HG03097 (cell line): ENCODE results near the gene BCAS4.
"Not testable (repeated sequence)": the region's sequence is repeated elsewhere in the genome, so short reads cannot be mapped to it uniquely, and the experiment has no call there.

Experiments
- ATAC-seq: cut with Tn5 transposase; IDR thresholded peaks from one replicate; pipeline ENCODE4 v1.9.1; 2021; ENCODE audit not compliant: unreplicated experiment, low FRiP score

Gene BCAS4

DNA sequence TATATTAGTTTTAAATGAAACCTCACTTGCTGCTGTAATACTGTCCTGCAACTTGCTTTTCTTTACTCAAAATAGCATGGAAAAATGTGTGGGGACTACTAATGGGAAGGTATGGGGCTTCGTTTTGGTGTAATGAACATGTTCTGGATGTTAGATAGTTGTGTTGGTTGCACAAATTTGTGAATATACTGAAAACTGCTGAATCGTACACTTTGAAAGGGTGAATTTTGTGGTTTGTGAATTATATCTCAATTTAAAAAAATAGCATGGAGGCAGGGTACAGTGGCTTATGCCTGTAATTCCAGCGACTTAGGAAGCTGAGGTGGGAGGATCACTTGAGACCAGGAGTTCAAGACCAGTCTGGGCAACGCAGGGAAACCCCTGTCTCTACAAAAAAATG lies 2.3 kb downstream of the BCAS4 start:
- ATAC-seq: no peak

DNA sequence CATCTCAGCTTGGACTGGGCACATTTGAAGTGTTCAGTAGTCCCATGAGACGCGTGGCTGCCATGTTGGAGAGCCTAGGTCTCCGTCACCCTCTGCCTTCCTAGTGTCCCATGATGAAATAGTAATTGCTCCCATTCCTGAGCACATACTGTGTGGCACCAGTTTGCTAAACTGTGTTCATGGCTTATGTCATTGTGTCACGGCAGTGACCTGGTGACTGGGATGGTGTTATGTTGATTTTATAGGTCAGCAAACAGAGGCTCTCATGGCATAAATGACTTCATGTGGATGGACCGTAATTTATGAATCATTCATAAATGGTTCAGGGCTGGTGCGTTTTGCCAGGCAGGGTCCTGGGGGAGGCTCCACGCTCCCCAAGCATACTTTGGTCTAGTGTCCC lies 3.8 kb downstream of the BCAS4 start:
- ATAC-seq: no peak

DNA sequence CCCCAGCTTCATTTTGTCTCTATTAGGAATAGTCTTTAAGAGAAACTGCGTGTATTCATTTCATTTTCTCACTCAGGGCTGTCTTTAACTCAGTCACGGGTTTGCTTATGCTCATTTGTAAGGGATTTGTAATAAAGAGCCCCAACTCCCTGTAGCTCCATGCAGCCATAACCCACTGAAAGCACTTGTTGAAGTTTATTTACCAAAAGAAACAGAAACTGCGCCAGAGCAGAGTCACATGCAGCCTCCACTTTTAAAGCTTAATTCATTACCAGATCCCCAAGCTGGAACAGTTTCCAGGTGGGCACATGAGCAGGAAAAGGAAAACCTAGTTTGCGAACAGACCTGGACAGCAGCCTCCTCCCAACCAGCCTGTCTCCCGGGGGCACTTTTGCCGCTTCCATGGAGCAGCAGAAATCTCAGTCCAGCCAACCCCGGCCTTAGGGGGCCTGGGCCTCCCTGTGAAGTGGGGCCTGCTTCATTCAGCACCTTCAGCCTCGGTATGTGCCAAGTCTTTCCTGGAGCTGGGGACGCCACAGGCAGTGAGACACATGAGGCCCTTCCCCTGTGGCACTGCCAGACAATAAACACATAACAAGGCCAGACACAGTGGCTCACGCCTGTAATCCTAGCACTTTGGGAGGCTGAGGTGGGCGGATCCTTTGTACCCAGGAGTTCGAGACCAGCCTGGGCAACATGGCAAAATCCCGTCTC lies 4.5 kb downstream of the BCAS4 start:
- ATAC-seq: no peak

DNA sequence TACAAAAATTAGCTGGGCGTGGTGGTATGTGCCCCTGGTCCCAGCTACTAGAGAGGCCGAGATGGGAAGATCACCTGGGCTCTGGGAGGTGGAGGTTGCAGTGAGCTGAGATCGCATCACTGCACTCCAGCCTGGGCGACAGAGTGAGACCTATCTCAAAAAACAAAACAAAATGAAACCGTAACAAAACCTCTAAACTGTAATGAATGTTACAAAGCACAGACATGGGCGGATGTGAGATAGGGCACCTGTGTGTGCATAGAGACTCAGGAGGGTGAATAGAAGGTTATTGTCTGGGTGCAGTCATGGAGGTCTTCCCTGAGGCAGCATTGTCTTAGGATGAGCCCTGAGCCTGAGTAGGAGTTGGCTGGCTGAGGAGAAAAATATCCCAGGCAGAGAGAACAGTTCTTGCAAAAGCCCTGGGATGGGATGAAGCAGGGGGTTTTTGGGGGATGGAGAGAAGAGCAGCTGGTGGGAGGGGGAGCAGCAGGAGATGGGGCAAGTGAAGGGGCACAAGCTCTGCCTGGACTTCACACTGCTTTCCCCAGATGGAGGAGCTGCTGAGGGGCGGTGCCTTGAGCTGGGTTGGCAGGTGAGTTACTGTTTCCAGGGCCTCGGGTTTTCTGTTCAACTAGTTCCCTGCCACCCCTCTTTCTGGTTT lies 5.2 kb downstream of the BCAS4 start:
- no peak for ATAC-seq

DNA sequence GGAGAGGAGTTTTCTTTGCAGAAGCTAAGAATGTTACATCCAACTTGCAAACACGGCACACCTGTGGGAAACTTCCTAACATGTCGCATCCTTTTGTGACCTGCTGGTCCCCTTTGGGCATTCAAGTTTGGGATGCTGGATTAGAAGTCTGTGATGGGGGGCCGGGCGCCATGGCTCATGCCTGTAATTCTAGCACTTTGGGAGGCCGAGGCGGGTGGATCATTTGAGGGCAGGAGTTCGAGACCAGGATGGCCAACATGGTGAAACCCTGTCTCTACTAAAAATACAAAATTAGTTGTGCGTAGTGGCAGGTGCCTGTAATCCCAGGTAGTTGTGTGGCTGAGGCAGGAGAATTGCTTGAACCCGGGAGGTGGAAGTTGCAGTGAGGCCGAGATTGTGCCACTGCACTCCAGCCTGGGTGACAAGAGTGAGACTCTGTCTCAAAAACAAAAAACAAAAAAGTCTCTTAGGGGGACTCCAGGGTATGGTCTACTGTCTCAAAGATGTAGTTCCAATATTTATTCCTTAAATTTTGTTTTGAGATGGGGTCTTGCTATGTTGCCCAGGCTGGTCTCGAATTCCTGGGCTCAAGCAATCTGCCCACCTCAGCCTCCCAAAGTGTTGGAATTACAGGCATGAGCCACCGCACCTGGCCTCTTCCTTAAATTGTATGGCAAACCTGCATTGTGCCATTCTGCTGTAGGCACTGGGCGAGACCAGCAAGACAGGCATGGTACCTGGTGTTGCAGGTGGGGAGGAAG lies 6.3 kb downstream of the BCAS4 start:
- not testable (repeated sequence) for ATAC-seq

DNA sequence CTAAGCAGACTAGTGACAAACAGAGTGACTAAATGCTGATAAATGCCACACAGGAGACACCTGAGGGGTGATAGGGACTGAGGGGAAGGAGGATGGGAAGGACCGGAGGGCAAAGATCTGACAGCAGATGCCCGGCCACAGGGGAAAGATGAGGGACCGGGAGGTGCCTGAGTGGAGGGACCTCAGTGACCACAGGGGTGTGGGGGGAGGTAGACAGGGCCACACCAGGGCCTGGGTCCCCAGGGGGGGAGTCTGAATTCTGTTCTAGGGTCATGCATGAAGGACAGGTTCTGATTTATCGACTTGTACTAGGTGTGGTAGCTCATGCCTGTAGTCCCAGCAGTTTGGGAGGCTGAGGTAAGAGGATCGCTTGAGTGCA lies 6.9 kb downstream of the BCAS4 start:
- no peak for ATAC-seq

DNA sequence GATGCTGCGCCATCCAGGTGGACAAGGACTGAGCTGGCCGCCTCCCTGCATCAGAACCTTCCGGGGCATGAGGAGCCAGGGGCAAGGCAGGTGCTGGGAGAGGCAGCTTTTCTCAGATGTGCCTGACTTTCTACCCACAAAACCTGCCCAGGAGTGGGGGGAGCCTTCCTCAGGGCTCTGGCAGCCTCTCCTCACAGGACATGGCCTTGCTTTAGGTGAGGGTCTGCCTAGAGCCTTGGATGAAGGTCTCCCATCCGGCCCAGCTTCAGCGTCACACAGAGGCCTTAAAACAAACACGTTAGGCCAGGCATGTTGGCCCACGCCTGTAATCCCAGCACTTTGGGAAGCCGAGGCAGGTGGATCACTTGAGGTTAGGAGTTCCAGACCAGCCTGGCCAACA lies 7.4 kb downstream of the BCAS4 start:
- no peak for ATAC-seq

DNA sequence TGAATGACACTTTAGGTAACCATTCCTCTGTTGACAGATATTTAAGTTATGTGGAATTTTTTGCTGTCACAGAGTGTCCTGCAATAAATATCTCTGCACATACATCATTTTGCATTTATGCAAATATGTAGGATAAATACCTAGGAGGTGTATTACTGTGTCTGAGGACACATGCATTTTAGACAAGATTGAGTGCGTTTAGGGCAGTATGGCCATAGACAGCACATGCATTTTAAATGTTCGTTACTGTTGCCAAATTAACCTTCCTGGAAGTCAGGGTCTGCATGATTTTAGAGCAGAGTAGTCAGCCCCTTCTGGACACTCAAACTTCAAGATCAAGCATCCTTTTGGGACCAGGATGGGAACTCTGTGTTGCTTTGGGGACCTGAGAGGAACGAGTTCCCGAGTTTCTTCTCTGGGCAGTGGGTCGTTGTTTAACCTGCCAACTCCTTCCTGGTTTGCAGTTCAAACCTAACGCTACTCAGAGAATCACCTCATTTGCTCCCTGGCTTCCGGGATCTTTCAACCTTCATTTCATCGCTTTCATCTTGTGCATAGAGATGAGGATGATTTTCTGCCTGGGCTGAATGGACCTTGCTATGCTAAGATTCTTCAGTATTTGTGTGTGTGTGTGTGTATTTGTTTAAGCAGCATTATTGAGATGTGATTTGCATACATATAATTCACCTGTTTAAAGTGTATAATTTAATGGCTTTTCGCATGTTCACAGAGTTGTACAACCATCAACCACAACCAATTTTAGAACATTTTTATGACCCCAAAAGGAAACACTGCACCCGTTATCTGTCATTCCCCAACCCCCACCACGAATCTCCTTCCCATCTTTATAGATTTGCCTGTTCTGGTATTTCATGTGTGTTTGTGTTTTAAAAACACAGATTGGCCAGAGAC lies 9.8 kb downstream of the BCAS4 start:
- ATAC-seq: peak; percentile 35

DNA sequence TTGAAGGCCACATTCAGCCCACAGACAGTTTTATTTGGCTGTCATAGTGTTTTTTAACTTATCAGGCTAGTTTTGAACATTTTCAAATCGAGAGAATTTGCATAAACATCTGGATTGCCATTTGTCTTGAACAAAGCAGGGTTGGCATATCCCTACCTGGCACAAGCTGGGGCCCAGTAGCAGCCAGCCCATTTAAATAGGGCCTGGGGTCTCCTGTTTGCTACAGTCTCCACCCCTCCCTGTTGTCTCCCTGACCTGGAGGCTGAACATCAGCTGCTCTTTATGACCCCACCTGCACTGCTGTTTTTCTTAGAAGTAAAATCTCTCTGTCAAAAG lies 10.5 kb downstream of the BCAS4 start:
- no peak for ATAC-seq

DNA sequence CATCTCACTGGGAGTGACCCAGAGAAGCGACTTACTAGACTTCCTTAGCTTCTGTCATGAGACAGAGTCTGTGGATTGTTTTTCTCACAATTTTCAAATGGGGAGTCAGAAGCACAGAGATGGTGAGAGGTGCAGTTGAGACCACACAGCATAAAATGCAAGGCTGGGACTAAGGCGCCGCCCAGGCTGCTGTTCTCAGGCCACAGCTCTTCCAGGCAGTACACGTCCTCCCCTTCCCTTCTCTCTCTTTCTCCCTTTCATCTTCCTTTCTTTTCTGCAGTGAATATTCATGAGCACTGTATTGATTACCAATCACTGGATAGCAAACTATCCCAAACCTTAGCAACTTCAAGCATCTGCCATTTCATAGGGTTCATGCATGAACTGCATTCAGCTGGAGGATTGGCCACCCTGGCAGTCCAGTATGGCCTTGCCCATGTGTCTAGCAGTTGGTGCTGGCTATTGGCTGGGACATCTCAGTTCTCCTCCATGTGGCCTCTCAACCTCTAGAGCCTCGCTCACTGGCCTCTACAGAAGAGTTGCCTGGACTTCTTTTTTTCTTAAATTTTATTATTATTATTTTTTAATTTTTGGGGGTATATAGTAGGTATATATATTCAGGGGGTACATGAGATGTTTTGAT lies 11.4 kb downstream of the BCAS4 start:
- no peak for ATAC-seq

DNA sequence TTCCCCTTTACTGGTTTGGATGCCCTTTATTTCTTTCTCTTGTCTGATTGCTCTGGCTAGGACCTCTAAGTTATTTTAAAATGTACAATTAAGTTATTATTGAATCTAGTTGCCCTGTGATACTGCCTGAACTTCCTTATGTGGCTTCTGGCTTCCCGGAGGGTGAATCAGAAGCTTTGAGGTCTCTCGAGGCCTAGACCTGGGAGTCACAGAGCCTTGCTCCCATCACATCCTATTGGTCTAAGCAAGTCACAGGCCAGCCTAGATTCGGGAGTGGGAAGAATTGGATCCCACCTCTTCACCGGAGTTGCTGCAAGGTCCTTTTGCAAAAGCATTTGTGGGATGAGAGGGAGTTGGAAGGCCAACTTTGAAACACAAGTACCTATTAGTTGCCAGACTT lies 15.2 kb downstream of the BCAS4 start:
- no peak for ATAC-seq

DNA sequence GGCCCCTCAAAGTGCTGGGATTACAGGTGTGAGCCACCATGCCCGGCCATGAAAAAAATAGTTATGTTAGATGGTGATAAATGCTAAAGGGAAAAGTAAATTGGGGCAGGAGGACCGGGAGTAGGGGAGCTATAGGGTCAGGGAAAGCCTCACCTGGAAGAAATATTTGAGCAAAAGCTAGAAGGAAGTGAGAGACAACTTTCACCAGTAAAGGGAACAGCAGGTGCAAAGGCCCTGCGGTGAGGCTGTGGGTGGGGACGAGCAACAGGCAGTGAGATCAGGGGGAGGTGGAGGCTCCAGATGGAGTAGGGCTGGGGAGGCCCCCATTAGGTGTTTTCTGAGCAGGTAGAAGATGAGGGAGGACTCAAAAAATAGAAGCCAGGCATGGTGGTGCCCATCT lies 16.0 kb downstream of the BCAS4 start:
- no peak for ATAC-seq

DNA sequence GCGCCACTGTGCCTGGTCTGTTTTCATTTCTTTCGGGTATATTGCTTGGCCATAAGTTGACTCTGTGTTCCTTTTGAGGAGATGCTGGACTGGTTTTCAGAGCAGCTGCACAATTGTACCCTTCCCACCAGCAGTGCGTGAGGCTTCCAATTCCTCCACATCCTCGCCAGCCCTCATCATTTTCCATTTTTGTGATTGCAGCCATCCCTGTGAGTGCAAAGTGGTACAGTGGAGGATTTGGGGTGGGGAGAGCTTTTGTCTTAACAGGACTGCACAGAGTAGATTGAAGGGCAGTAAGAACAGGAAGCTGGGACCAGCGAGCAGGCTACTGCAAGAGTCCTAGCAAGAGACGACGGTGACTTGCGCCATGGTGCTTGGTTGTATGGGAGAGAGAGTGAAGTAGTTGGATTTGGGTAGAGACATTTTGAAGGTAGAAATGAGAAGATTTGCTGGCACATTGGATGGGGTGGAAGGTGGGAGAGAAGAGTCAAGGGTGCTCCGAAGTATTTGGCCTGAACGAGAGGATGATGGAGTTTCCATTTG lies 18.3 kb downstream of the BCAS4 start:
- no peak for ATAC-seq

DNA sequence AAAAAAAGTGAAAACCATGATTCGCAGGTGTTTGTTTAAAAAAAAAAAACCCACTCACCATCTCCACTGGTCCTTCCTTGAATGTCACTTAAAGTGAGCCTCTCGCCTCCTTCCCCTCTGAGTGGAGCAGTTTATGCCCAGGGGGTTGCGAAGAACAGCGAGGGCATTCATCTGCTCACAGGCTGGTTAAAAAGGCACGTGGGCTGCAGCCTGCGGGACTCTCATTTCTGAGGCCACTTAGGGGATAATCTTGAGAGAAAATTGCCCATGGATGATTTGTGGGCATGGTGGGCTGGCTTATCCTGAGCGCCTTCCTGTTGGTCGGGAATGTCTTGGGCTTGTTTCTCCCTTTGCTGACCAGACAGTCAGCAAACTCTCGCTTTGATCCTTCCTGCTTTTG lies 18.9 kb downstream of the BCAS4 start:
- ATAC-seq: no peak

DNA sequence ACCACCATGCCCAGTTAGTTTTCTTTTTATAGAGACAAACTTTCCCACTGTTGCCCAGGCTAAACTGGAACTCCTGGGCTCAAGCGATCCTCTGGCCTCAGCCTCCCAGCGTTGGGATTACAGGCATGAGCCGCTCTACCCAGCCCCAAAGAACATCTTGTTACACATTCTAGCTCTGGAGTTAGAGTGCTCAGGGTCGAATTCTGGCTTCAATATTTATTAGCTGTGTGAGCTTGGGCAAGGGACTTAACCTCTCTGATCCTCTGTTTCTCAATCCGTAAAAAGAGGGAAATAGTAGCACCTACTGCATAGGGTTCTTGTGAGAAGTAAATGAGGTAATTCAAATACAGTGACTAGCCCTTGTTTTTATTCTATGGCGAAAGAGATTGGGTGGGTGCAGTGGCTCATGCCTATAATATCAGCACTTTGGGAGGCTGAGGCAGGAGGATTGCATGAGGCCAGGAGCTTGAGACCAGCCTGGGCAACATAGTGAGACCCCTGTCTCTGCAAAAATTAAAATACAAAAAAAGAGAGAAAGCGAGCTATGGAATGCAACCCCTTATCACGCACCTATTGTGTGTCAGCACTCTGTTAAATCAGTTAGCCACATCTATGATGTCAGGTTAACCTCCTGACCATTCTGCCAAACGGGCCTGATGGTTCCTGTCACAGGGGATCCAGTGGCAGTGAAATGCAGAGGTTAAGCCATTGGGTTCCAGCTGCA lies 19.7 kb downstream of the BCAS4 start:
- no peak for ATAC-seq

DNA sequence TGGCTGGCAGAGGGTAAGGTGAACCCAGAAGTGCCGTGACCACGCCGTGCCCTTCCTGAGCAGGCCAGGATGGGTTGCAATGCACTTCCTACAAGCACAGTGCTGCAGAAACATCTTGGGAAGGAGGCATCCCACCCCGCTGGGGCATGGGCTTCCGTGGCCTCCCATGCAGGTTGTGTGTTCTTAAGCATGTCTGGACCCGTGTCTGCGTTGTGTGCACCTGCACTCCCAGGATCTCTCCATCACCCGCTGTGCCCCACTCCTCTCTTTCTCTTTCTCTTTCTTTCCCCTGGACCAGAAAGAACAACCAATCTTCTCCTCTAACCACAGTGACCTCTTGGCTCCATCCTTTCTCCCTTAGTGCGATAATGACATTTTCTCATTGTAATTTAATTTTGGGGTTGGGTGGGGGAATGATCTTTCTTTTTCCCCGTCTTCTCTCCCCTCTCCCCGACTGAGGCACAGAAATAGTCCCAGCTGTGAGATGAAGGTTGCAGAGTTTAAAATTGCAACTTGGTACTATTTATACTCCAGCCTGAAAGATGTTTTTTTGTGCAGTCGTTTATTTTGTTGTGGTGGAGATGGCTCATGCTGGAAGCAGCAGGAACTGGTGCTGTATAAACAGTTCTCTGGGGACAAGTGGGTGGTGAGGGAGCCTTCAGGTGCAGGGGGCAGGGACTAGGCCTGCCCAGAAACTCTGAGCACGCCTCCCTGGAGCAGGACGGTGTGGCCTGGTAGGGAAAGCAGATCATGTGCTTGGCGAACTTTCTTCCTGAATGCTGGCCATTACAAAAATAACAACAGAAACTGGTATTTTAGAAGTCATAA lies 20.5 kb downstream of the BCAS4 start:
- ATAC-seq: no peak

DNA sequence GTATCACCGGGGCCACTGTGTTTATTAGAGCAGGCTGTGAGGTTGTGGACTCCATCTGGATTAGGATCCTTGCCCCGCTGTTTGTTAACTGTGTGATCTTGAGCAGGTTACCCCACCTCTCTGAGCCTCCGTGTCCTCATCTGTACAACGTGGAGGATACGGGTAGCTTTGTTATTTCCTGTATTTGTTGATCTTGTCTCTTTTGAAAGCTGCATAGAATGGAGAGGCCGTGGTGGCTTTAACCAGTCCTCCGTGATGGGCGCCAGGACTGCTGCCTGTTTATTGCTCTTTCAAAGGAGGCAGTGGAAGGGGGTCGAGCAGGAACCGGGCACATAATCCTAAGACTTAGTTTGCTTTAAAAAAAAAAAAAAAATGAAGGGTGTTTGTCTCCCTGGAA lies 22.9 kb downstream of the BCAS4 start:
- no peak for ATAC-seq

DNA sequence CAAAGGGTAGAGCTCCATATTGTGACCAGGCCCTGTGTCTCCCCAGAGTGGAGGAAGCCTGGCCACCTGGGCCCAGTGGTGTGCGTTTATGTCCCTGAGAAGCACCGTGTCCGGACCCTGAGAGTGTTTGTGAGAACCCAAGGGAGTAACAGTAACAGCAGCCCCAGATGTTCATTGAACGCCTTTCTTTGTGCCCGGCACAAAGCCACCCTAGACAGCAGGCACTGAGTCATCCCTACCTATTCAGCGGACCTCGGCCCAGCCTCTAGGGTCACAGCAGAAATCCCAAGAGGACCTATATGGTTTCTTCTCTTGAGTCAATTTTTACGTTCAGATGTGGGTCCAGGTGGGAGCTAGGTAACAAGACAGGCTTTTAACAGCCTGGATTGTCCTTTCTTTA lies 24.5 kb downstream of the BCAS4 start:
- ATAC-seq: peak; percentile 42
